HG03432 (cell line): ENCODE data around the gene TNFRSF19.

ENCODE experiments used
- ATAC-seq: cut with Tn5 transposase; IDR thresholded peaks from one replicate; pipeline ENCODE4 v1.9.1; 2021; ENCODE audit warnings: mild to moderate bottlenecking, moderate library complexity; ENCODE audit not compliant: unreplicated experiment

The TNFRSF19 gene

GRCh38 chr13:23679220-23679619 is 109.0 kb downstream of the TNFRSF19 start:
- no peak for ATAC-seq

- no peak for ATAC-seq
Measured at GRCh38 chr13:23680845-23681669, 110.8 kb downstream of the TNFRSF19 start.

- ATAC-seq = no peak
Measured at GRCh38 chr13:23683084-23683483, 112.9 kb downstream of the TNFRSF19 start.

- ATAC-seq = no peak
Measured at GRCh38 chr13:23684647-23685046, 114.4 kb downstream of the TNFRSF19 start.

GRCh38 chr13:23685416-23685815 is 115.2 kb downstream of the TNFRSF19 start:
- no peak for ATAC-seq

DNA sequence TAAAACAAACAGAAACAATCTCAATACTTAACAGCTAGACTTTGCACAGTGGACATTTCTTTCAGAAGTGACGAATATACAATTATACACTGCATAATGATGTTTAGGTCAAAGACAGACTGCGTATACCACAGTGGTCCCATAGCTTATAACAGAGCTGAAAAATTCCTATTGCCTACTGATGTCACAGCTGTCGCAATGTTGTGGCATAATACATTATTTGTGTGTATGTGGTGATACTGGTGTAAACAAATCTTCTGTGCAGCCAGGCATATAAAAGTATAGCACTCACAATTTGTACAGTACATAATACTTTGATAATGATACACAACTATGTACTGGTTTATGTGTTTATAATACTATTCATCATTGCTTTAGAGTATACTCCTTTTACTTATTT is 116.7 kb downstream of the TNFRSF19 start:
- ATAC-seq = no peak

- no peak for ATAC-seq
Measured at GRCh38 chr13:23687614-23688013, 117.4 kb downstream of the TNFRSF19 start.

DNA sequence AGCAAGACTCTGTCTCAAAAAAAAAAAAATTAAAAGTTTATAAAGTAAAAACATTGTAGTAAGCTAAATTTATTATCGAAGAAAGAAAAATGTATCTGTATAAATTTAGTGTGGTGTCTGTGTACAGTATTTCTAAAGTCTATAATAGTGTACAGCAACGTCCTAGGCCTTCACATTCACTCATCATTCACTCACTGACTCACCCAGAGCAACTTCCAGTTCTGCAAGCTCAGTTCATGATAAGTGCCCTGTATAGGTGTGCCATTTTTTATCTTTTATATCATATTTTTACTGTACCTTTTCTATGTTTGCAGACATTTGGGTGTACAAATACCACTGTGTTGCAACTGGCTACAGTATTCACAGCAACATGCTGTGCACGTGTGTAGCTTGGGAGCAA is 118.1 kb downstream of the TNFRSF19 start:
- no peak for ATAC-seq

DNA sequence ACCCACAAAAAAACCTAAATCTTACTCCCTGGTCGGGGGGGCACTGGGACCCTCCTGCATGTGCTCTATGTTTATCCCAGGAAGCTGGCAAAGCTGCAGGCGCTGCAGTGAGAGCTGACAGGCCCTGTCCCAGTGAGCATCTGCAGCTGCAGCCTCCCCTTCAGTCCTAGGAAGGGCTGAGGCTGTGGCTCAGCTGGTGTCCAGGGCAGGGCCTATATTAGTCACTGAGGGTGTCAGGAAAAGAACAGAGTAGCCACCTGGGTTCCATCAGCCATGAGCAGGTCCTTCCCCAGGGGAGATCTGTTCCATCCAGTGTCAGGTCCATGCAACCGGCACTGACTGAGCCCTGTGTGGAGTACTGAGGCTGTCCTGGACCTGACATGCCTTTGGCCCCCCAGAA is 120.5 kb downstream of the TNFRSF19 start:
- no peak for ATAC-seq

GRCh38 chr13:23692816-23693215 is 122.6 kb downstream of the TNFRSF19 start:
- no peak for ATAC-seq

DNA sequence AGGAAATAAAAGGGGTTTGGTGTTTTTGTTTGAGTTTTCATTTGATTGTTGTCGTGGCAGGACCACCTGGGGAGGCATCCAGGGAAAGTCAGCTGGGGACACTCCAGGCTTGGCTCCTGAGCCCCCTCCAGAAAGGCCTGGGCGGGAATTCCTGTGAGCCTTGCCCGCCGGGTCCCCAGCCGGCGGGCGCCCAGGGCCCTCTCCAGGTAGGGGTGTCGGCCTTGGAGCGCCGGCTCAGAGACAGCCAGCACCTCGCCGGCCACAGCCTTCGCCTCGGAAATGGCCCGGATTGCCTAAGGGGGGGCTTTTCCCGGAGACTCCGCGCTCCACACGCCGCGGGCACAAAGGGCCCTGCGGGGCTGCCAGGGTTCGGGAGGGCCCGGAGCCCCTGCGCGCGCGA is 125.0 kb downstream of the TNFRSF19 start:
- ATAC-seq = no peak

GRCh38 chr13:23695711-23696464 is 125.7 kb downstream of the TNFRSF19 start:
- peak; percentile 94 for ATAC-seq

- no peak for ATAC-seq
Measured at GRCh38 chr13:23696610-23697009, 126.4 kb downstream of the TNFRSF19 start.

DNA sequence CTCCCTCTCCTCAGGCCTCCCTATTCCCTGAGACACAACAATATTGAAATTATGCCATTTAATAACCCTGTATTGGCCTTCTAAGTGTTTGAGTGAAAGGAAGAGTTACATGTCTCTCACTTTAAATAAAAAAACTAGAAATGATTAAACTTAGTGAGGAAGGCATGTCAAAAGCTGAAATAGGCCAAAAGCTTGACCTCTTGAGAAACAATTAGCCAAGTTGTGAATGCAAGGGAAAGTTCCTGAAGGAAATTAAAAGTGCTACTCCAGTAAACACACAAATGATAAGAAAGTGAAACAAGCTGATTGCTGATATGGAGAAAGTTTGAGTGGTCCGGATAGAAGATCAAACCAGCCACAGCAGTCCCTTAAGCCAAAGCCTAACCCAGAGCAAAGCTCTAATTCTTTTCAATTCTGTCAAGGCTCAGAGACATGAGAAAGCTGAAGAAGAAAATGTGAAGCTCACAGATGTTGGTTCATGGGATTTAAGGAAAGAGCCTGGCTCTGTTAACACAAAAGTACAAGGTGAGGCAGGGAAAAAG is 127.6 kb downstream of the TNFRSF19 start:
- no peak for ATAC-seq

GRCh38 chr13:23699271-23699670 is 129.1 kb downstream of the TNFRSF19 start:
- ATAC-seq = no peak

DNA sequence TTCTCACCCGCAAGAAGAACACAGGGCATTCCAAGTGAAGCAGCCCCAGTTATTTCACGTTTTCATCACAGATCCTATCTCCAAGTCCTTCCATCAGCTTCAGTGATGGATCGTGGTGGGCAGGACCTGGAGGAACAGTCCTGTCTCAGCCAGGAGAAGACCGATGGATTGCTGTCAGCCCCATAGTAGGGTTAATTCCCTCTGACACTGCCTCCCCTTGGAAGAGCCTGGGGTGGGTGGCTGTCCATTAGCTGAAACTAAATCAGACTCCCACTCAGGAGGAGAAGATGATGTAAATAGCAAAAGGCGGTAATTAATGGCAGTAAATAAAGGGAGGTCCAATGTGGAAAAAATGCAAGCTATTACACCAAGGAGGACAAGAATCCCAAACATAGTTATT is 131.0 kb downstream of the TNFRSF19 start:
- ATAC-seq = no peak

DNA sequence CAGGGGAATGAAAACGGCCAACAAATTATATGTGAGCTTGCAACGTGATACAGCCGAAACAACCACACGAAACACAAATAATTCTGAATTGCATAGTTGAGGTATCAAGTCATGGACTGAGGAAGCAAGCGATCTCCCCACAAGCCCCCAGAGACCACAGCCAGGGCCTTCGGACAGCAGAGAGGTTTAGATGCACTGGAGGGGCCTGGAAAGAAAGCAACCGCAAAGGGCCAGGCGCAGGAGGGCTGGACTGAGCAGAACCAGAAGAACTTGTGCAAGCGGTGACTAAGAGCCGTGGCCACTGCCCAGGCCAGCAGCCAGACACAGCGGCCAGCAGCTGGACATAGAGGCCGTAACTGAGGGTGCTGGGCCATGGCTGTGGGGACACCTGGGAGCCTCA is 131.4 kb downstream of the TNFRSF19 start:
- no peak for ATAC-seq

DNA sequence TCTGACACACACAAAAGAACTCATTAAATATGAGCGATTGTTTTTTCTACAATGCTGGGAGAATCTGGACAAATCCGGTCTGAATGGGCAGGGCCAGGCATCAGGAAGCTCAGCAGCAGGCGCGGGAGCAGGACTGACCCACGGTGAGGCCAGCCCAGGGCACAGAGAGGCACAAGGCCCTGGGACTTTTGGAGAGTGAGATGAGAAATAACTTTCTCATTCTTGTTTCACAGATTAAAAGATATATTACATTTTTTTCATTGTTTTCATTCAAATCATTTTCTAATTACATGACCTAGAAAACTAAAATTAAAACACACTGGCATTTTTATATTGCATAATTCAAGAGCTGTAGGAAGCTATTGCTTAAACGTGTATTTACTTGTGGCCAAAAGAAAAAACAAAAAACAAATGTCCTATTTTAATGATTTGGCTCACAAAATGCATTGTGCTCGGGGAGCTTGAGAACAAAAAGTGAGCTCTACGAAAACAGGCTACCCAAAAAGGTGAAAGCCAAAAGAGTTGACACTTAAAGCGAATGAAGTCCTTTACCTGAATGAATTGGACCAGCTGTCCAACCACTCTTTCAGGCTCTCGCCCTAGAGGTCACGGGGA is 133.1 kb downstream of the TNFRSF19 start:
- ATAC-seq = no peak

GRCh38 chr13:23705583-23705982 is 135.4 kb downstream of the TNFRSF19 start:
- no peak for ATAC-seq

- ATAC-seq = no peak
Measured at GRCh38 chr13:23707674-23708073, 137.5 kb downstream of the TNFRSF19 start.

DNA sequence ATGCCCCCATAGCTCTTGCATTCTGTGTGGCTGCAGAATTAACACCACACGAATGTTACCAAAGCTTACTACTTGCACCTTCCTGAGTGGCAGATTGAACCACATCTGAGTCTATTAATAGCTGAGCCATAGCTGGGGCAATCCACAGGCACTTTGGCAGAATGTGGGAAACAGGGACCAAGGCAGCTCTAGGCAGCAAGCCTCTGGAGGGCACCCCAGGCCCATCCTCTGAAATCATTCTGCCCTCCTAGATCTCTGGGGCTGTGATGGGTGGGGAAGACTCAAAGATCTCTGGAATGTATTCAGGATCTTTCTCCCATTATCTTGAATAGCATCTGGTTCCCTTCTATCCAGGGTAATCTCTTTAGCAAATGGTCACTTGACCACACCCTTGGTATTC is 139.3 kb downstream of the TNFRSF19 start:
- no peak for ATAC-seq

DNA sequence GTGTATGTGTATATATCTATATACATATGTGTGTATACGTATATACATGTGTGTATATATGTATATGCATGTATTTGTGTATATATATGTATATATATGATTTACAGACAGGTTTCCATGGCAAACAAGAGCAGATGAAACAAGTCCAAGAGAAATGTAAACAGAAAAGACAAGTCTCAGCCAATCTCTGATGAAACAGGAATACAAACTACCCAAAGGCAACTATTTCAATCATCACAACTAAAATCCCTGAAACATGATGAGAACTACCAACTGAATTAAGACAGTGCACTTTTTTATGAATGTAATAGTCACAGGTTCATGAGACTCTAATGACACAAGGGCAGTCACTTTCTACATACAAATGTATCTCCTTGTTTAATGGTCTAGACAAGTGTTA is 140.2 kb downstream of the TNFRSF19 start:
- ATAC-seq = no peak
